Colon (tissue), 2 donors: ENCODE measurements around the gene PPP6R3.
"Not testable (repeated sequence)": the region's sequence is repeated elsewhere in the genome, so short reads cannot be mapped to it uniquely, and the experiment has no call there.

Experiments used
- FAIRE-seq: peaks from 2 replicates; lab custom pipeline; 2012; peaks lifted over from hg19 to GRCh38; lab: Jason Lieb, UNC
- donor health status: control.
- donor health status: control.

Gene PPP6R3

GRCh38 chr11:68434159-68434558 lies 26.4 kb upstream of the PPP6R3 start:
- FAIRE-seq, result not testable (repeated sequence)

DNA sequence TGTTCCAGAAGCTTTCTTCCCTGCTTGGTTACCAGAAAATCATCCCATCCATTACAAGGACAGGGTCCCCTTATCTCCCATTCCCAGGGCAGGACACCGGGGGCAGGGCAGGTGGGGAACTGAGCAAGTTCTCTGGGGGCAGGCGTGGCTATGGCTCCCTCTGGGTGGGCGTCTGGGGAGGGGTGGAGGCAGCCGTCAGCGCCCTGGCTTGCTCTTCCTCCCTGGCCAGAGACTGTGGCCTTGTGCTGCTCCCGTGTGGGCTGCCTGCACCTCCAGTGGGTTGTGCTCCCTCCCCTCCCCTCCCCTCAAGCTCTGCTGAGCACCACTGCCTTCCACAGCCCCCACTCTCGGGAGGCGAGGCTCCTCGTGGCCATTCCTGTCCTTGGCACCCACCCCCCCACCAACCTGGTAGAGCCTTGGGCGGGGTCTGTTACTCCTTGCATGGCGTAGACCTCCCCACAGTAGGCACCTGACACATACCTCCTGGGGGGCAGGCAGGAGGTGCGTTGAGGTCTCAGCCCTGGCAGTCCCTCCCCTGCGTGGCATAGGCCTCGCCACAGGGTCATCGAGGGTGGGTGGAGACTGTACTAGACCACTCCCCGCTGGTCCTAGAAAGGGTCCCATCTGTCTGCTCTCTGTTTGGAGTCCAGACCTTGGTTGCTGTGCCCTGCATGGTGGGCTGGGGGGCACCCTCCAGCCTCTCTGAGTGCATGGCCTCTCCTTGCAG lies 24.2 kb upstream of the PPP6R3 start:
- no peak for FAIRE-seq

DNA sequence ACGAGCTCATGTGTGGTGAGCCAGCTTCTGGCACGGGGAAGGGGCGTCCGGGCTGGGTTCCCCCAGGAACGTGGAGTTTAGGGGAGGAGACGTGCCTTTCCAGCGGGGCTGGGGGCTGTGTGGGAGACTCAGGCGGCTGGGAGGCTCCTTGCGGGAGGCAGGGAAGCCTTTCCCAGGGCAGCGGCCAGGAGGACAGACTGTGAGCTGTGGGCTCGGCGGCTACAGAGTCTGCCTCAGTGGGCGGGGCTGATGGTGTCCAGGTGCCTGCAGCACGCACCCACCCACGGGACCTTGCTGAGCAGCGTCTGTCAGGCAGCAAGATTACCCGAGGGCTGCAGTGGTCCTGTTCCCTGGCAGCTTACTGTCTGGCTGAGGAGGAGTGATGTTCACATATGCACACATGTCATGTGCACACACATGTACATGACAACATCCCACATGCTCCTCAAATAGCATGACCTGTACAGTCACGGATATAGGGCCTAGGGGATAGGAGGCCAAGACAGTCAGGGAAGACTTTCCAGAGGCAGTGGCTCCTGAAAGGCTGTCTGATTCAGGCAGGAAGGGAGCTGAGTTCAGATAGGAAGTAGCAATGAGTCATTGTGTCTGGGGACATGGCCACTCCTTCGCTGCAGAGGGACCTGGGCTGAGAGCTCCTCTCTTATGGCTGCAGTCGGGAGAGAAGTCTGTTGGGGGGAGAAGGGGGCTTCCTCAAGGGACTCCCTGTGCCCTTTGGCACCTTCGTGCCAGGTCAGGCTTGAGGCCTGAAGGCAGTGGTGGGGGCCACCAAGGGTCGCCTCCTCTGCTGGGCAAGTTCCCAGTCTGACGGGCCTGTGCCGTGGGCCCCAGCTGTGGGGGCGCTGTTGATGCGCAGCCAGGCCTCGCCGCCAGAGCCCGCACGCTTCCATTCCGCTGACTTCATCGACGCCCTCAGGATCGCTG lies 23.3 kb upstream of the PPP6R3 start:
- FAIRE-seq, result no peak

GRCh38 chr11:68437927-68438657 lies 22.5 kb upstream of the PPP6R3 start:
- no peak for FAIRE-seq

- FAIRE-seq, result no peak
Observed at GRCh38 chr11:68438658-68439259, 21.8 kb upstream of the PPP6R3 start.

DNA sequence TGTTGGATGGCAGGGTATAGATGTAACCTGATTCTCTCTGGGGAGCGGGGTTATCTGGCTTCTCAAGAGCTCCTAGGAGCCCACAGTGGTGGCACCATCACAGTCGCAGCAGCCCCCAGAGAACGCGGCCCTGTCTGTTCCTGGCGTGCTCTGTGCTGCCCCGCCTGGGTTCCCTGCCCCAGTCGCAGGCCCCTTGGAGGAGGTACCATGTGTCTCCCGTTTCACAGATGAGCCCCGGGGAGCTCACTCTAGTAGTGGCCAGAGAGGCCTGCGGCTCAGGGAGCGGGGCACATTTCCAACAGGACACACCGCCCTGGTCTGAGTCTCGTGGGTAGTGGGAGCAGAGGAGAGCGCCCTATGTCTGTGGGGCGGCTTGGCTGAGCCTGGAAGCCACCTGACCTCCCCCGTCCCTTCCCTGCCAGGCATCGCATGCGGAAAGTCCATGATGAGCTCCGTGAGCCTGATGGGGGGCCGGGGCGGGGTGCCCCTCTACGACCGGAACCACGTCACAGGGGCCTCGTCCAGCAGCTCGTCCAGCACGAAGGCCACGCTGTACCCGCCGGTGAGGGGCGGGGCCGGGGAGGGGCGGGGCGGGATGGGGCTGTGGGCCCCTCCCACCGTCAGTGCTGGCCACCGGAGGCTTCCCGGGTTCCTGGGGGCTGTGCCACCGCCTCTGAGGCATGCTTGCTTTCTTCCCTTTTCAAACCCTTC lies 21.0 kb upstream of the PPP6R3 start:
- no peak for FAIRE-seq

DNA sequence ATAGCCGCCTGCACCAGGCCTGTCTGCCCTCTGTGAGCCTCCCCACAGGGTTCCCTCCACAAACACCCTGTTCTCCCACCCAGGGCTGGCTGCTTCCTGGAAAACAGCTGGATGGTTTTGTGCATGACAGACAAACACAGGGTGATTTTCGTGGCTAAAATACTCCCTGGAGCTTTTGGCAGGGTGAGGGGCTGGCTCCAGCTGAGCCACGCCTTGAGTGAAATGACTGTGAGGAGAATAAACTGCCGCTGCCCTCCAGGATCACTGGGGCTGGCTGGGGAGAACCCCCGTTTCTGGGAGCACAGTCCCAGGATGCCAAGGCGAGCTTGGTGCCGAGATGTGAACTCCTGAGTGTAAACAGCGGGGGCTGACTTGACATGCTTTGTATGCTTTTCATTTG lies 20.3 kb upstream of the PPP6R3 start:
- FAIRE-seq, result no peak

GRCh38 chr11:68441466-68442230 lies 18.9 kb upstream of the PPP6R3 start:
- no peak for FAIRE-seq

DNA sequence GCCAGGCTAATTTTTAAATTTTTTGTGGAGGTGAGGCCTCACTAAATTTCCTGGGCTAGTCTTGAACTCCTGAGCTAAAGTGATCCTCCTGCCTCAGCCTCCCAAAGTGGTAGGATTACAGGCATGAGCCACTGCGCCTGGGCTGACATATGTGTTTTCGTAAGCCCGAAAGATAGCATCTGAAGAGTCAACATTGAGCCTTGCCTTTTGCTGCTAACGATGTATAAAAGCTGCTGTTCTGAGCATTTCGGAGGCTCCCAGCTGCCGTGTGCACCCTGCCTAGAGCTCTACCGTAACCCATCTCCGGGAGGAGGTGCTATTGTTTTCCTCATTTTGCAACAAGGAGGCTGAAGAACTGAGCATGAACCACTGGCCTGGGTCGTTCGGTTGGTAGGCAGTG lies 18.1 kb upstream of the PPP6R3 start:
- no peak for FAIRE-seq

DNA sequence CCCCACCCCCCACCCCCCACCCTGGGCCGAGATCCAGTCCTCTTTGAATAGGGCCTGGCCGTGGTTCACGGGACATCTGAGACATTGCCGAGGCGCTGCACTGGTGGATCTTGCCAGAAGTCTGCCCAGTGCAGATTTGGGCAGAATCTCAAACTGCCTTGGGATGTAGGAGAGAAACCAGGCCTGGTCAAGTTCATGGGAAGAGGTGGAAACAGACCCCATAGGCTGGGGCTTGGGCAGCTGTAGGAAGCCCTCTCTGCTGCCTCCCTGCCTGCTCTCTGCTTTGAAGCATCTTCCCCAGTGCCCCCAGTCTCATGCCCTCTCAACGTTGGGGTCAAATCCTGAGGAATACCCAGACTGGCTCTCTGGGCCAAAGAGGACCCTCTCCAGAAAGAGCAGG lies 16.0 kb upstream of the PPP6R3 start:
- FAIRE-seq, result no peak

DNA sequence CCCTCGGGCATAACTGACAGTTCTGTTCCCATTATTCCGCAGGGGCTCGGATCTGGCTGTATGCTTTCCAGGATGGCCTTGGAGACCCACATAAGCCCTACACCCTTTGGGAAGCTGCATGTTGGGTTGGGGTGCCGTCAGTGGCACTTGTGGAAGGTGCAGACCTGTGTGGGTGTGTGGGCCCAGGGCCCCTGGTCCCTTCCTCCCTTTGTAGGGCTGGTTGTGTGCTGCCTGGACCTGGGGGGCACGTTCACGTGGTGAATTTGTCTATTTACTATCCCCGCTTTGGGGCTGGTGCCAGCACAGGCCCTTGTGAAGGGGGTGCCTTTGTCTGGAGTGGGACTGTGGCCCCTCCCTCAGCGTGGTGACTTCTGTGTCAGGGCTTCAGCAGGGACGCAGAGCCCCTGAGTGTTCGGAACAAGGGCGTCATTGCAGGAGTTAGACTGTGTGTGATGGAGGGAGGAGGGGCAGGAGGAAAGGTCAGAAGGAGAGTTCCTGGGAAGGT lies 15.0 kb upstream of the PPP6R3 start:
- FAIRE-seq, result no peak

DNA sequence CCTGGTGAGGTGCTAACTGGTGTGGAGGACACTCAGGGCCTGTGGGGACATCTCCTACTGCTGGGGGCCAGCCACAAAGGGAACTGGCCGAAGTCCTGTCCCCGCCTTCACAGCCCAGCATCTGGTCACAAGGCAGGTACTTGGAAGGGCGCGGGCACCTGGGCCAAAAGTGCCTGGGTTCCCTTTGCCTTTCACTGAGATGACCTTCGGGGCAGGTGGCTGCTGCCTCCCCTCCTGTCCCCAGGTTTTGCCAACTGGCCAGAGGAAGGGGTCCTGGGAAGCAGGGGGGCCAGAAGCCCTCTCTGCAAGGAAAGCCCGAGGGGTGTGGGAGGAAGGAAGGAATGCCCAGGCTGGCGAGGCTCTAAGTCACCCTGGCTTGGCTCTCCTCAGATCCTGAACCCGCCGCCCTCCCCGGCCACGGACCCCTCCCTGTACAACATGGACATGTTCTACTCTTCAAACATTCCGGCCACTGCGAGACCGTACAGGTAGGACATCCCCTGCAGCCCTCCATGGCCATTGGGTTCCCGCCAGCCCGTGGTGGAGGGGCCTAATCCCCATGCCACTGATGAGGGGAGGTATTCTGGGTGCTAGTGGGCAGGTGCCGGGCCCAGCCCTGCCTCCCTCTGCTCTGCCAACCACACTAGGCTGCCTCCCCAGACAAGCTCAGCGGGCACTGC lies 14.4 kb upstream of the PPP6R3 start:
- no peak for FAIRE-seq

DNA sequence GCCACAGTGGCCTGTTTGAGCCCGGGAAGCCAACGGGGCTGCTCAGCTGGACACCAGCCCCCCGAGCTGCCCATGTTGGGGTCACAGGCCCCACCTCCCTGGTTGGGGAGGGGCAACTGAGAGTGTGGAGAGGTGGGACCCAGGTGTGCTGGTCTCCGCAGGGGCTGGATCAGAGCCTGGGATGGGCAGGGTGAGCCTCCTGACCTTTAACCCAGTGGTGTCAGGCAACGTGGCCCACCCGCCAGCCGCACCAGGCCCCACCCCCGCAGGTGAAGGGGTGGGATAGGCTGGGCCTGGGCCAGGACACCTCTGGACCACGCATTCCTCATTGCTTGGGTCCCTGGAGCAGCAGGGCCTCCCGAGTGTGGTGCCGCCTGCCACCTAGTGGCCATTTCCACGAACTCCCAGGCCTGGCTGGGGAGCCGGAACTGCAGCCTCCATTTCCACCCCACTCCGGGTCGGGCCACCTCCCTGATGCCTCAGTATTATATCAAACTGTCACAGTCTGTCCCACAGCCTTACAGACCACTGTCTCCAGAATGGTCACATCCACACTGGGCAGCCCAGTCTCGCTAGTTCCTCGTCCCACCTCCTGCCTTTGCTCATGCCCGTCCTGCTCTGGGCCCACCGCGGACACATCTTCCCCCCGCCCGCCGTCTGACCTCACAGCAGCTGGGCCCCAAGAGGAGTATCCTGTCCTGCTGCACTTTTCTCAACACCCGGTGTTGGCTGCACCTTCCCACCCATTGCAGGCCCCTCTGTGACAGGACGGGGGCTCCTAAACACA lies 13.3 kb upstream of the PPP6R3 start:
- no peak for FAIRE-seq

GRCh38 chr11:68447914-68448313 lies 12.6 kb upstream of the PPP6R3 start:
- FAIRE-seq, result not testable (repeated sequence)

GRCh38 chr11:68448604-68449011 lies 11.9 kb upstream of the PPP6R3 start:
- FAIRE-seq, result no peak

- no peak for FAIRE-seq
Observed at GRCh38 chr11:68449951-68450350, 10.6 kb upstream of the PPP6R3 start.

DNA sequence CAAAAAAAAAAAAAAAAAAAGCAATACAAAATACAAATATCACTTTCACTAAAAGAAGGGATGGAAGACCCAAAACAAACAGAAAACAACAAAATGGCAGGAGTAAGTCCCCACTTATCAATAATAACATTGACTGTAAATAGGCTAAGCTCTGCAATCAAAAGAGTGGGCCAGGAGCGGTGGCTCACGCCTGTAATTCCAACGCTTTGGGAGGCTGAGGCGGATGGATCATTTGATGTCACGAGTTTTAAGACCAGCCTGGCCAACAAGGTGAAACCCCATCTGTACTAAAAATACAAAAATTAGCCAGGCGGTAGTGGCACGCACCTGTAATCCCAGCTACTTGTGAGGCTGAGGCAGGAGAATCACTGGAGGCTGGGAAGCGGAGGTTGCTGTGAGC lies 9.8 kb upstream of the PPP6R3 start:
- no peak for FAIRE-seq

DNA sequence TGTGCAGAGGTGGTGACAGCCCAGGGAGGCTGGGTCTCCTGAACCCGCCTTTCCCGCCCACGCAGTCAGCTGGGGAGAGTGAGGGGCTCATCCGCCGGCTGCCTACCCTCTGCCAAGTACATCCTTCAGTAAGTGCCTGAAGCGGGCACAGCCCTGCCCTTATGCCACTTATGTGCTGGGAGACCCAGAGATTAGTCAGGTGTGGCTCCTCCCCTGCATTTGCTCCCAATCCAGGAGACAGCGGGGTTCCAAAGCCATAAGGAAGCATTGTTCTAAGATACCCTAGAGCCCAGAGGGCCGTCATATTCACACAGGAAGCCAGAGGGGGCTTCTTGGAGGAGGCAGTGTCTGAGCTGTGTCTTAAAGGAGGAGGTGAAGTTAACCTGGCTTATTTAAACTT lies 5.8 kb upstream of the PPP6R3 start:
- FAIRE-seq, result no peak

- FAIRE-seq, result no peak
Observed at GRCh38 chr11:68455485-68455884, 5.1 kb upstream of the PPP6R3 start.
